ENCODE data around the gene HDAC7.

- TF ChIP-seq, protein P1, sequence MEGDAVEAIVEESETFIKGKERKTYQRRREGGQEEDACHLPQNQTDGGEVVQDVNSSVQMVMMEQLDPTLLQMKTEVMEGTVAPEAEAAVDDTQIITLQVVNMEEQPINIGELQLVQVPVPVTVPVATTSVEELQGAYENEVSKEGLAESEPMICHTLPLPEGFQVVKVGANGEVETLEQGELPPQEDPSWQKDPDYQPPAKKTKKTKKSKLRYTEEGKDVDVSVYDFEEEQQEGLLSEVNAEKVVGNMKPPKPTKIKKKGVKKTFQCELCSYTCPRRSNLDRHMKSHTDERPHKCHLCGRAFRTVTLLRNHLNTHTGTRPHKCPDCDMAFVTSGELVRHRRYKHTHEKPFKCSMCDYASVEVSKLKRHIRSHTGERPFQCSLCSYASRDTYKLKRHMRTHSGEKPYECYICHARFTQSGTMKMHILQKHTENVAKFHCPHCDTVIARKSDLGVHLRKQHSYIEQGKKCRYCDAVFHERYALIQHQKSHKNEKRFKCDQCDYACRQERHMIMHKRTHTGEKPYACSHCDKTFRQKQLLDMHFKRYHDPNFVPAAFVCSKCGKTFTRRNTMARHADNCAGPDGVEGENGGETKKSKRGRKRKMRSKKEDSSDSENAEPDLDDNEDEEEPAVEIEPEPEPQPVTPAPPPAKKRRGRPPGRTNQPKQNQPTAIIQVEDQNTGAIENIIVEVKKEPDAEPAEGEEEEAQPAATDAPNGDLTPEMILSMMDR (IDR thresholded peaks at IDR 0.05): no peak
- no peak for TF ChIP-seq ZFX (IDR thresholded peaks at IDR 0.05; ENCODE audit: borderline replicate concordance)
Observed at GRCh38 chr12:47762850-47763465, 56.7 kb downstream of the HDAC7 start.
